Mesodermal cell (in vitro differentiated cells): Measurements from ENCODE around the gene ZNF48.
A peak's percentile ranks its signal among the peaks of the same experiment; 100 is the strongest.

Experiments
- H3K27ac ChIP-seq: 2 replicates; pipeline ENCODE4 v1.7.0; 2013; ENCODE audit warnings: mild to moderate bottlenecking, low read depth, low read length, moderate library complexity; ENCODE audit not compliant: severe bottlenecking
- H3K36me3 ChIP-seq: 2 replicates; pipeline ENCODE4 v1.7.1; 2013; ENCODE audit warnings: mild to moderate bottlenecking, low read length, moderate library complexity; ENCODE audit not compliant: control insufficient read depth, insufficient read depth
- H3K4me1 ChIP-seq: one replicate; pipeline ENCODE4 v1.7.1; 2013; ENCODE audit warnings: mild to moderate bottlenecking, low read length; ENCODE audit not compliant: insufficient read depth, control insufficient read depth, poor library complexity, severe bottlenecking
- H3K4me3 ChIP-seq: 2 replicates; pipeline ENCODE4 v1.7.0; 2013; ENCODE audit warnings: low read length, control low read depth, mild to moderate bottlenecking; ENCODE audit not compliant: insufficient read depth, poor library complexity, severe bottlenecking; ENCODE audit errors: extremely low read depth
- H3K9me3 ChIP-seq: 2 replicates; pipeline ENCODE4 v1.7.1; 2013; ENCODE audit warnings: mild to moderate bottlenecking, low read length, moderate library complexity; ENCODE audit not compliant: control insufficient read depth
- WGBS, 2 experiments: methylation state at CpG; one replicate each; pipeline ENCODE4 v1.1.5; 2013; ENCODE audit warnings: missing lambda C conversion rate in 2 of 2; ENCODE audit not compliant: insufficient coverage in 2 of 2; 5-methylcytosine and 5-hydroxymethylcytosine counted together

The ZNF48 gene

GRCh38 chr16:30371248-30371816 lies 23.9 kb upstream of the ZNF48 start:
- H3K4me3 ChIP-seq = peak overlapping the region; percentile 35
- H3K4me1 ChIP-seq = peaks cover 16% of the 10 kb centered on the region
- H3K27ac ChIP-seq = peak overlapping the region; percentile 91
- H3K9me3 ChIP-seq = no peaks in the 10 kb centered on the region
- 33 to 35% methylated on average over 10 to 11 of the region's 11 CpGs for WGBS, 2 experiments
- peaks cover 5% of the 10 kb centered on the region for H3K36me3 ChIP-seq

DNA sequence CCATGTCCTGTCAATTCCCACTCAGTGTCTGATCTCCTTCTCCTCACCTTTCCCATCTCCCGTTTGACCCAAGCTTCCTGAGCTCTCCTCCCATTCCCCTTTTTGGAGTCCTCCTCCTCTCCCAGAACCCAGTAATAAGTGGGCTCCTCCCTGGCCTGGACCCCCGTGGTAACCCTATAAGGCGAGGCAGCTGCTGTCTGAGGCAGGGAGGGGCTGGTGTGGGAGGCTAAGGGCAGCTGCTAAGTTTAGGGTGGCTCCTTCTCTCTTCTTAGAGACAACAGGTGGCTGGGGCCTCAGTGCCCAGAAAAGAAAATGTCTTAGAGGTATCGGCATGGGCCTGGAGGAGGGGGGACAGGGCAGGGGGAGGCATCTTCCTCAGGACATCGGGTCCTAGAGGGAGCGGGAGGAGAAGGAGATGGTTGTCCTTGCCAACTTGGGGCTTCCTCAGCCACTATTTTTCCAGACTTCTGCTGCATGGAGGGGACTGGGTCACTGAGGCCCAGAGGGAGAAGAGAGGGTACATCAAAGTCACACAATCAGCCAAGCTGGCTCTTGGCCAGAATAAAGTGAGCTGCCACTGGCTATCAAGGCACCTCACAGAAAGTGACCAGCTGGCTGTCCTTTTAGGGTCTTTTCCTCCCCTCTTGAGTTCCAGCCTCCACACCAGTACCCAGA lies 23.0 kb upstream of the ZNF48 start:
- no peaks in the 10 kb centered on the region for H3K36me3 ChIP-seq
- H3K27ac ChIP-seq = no peak overlapping the region
- H3K9me3 ChIP-seq = no peaks in the 10 kb centered on the region
- peaks cover 22% of the 10 kb centered on the region for H3K4me1 ChIP-seq
- WGBS, 2 experiments = 93% methylated on average over 3 of the region's 6 CpGs; no CpG with 5 or more reads in 1 of the 2 experiments
- H3K4me3 ChIP-seq = no peak overlapping the region

- Histone ChIP-seq H3K9me3 (no peaks in the 10 kb centered on the region), H3K36me3 (no peaks in the 10 kb centered on the region), H3K4me1 (peaks cover 22% of the 10 kb centered on the region), H3K4me3 (no peak overlapping the region), H3K27ac (no peak overlapping the region)
- WGBS, 2 experiments = 94 to 96% methylated on average over 4 of the region's 5 CpGs
Measured at GRCh38 chr16:30372725-30373124, 22.5 kb upstream of the ZNF48 start.

DNA sequence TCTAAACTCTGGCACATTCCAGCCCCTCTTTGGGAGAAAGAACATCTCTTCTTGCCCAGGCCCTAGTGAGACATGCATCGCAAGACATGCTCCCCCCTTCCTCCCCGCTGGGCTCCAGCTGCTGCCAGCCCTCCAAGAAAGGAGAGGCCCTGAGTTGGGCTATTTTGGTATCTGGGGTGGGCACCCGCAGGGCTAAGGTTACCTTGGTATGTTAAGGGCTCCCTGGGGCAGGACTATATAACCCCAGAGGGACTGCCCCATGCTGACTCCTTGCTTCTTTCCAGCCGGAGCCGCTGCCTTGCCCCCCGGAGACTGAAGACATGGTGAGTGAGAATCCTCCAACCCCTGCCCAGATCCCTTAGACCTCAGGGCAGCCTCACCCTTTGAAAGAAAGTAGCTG lies 20.7 kb upstream of the ZNF48 start, which contains the start of gene MYL11:
MYL11 (plus strand) TSS at position 265 of the 400 bp plus-strand sequence; CDS start at position 321, 56 bp downstream.
- peaks cover 15% of the 10 kb centered on the region for H3K4me1 ChIP-seq
- H3K36me3 ChIP-seq = no peaks in the 10 kb centered on the region
- H3K9me3 ChIP-seq = no peaks in the 10 kb centered on the region
- 83 to 94% methylated on average over 4 of the region's 6 CpGs for WGBS, 2 experiments
- no peak within 1 kb of the TSS for H3K4me3 ChIP-seq
- no peak within 1 kb of the TSS for H3K27ac ChIP-seq

DNA sequence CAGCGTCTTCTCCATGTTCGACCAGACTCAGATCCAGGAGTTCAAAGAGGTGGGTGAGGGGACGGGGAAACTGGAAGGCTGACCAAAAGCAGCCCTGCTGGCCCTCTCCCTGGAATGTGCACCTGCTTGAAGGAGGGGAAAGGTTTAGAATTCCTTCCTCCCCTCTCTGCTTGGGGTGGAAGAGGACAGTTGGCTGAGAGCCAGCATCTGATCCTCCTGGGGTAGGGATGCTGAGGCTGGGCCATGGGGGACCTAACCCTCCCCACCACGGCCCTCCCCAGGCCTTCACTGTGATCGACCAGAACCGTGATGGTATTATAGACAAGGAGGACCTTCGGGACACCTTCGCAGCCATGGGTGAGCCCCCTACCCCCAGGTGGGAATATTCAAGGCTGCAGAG lies 19.4 kb upstream of the ZNF48 start:
- H3K4me1 ChIP-seq = peaks cover 17% of the 10 kb centered on the region
- no peak overlapping the region for H3K27ac ChIP-seq
- WGBS, 2 experiments = 84 to 90% methylated on average over 2 to 4 of the region's 8 CpGs
- peaks cover 8% of the 10 kb centered on the region for H3K36me3 ChIP-seq
- H3K9me3 ChIP-seq = no peaks in the 10 kb centered on the region
- H3K4me3 ChIP-seq = no peak overlapping the region

- Histone ChIP-seq H3K9me3 (no peaks in the 10 kb centered on the region), H3K27ac (peak overlapping the region; percentile 49), H3K4me1 (peaks cover 21% of the 10 kb centered on the region), H3K4me3 (no peak overlapping the region), H3K36me3 (peaks cover 8% of the 10 kb centered on the region)
- WGBS, 2 experiments = 93 to 100% methylated on average over 3 to 6 of the region's 8 CpGs
Measured at GRCh38 chr16:30376461-30376902, 18.7 kb upstream of the ZNF48 start.

DNA sequence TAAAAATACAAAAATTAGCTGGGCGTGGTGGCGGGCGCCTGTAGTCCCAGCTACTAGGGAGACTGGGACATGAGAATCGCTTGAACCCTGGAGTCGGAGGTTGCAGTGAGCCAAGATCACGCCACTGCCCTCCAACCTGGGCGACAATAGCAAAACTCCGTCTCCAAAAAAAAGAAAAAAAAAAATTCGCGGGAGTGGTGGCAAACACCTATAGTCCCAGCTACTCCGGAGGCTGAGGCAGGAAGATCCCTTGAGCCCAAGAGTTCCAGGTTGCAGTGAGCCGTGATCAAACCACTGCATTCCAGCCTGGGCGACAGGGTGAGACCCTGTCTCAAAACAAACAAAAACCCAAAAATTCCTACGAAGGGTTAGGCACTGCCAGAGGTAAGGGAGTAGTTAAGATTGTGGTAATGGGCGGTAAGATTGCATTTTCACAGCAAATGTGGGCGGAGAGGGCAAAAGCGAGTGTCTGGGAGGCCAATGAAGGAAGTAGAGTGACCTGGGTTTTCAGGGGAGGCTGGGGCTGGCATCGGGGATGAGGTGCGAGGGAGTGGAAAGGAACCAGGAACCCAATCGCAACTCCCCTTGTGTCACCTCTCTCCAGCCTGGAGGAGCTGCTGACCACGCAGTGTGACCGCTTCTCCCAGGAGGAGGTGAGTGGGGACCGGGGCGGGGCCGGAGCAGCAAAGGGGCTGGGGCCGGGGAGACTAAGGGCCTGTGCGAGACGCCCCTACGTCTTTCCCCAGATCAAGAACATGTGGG lies 18.0 kb upstream of the ZNF48 start:
- Histone ChIP-seq H3K36me3 (peaks cover 8% of the 10 kb centered on the region), H3K27ac (peak overlapping the region; percentile 100), H3K4me1 (peaks cover 22% of the 10 kb centered on the region), H3K9me3 (no peaks in the 10 kb centered on the region), H3K4me3 (peak overlapping the region; percentile 72)
- WGBS, 2 experiments = 66 to 75% methylated on average over 11 to 27 of the region's 29 CpGs

GRCh38 chr16:30377812-30378235 lies 17.4 kb upstream of the ZNF48 start:
- no peaks in the 10 kb centered on the region for H3K9me3 ChIP-seq
- H3K27ac ChIP-seq = peak overlapping the region; percentile 100
- peak overlapping the region; percentile 72 for H3K4me3 ChIP-seq
- peaks cover 8% of the 10 kb centered on the region for H3K36me3 ChIP-seq
- WGBS, 2 experiments = 2 to 3% methylated on average over 21 to 35 of the region's 39 CpGs
- peaks cover 22% of the 10 kb centered on the region for H3K4me1 ChIP-seq

GRCh38 chr16:30378236-30379157 lies 16.7 kb upstream of the ZNF48 start:
- peaks cover 8% of the 10 kb centered on the region for H3K36me3 ChIP-seq
- peak overlapping the region; percentile 100 for H3K27ac ChIP-seq
- peaks cover 22% of the 10 kb centered on the region for H3K4me1 ChIP-seq
- WGBS, 2 experiments = 0% methylated on average over 54 to 61 of the region's 67 CpGs
- peak overlapping the region; percentile 72 for H3K4me3 ChIP-seq
- H3K9me3 ChIP-seq = no peaks in the 10 kb centered on the region
